ENCODE data around the gene OR10S1. TPM values are rescaled to one million over a fixed set of nuclear protein-coding genes. Genes with fewer than 3 reads are reported as not detected.

Gene OR10S1
- total and polyA plus RNA-seq, 12 donors: not detected

GRCh38 chr11:123956752-123957151, 20.8 kb downstream of the OR10S1 start:
- no peak for TF ChIP-seq POLR2A (IDR thresholded peaks at IDR 0.05)
- TF ChIP-seq CTCF (IDR thresholded peaks at IDR 0.05): no peak
- no peak for DNase-seq
- intact Hi-C loops (cut with DNase I): no loop called here

GRCh38 chr11:123945132-123945531, 32.4 kb downstream of the OR10S1 start:
- H3K4me3 ChIP-seq: no peak overlapping the region
- 47 to 68% (median 59%) methylated on average over 1 of the region's 1 CpG for WGBS, 4 donors
- no peak for DNase-seq
- no peak overlapping the region for H3K27ac ChIP-seq
- H3K4me1 ChIP-seq (replicated peaks in 1 of 2): no peaks in the 10 kb centered on the region
- TF ChIP-seq CTCF (IDR thresholded peaks at IDR 0.05) (no peak), POLR2A (IDR thresholded peaks at IDR 0.05) (no peak)
- H3K9me3 ChIP-seq (replicated peaks in 1 of 3): no peaks in the 10 kb centered on the region
- no peaks in the 10 kb centered on the region for H3K27me3 ChIP-seq
- no peaks in the 10 kb centered on the region for H3K36me3 ChIP-seq (replicated peaks in 1 of 2)
- intact Hi-C loops (cut with DNase I): no loop called here

More at GRCh38 chr11:123956752-123957151, 20.8 kb downstream of the OR10S1 start:
- H3K9me3 ChIP-seq (replicated peaks in 1 of 3): no peaks in the 10 kb centered on the region
- no peaks in the 10 kb centered on the region for H3K36me3 ChIP-seq (replicated peaks in 1 of 2)
- no peak overlapping the region for H3K27ac ChIP-seq
- H3K4me3 ChIP-seq: no peak overlapping the region
- H3K4me1 ChIP-seq (replicated peaks in 1 of 2): no peaks in the 10 kb centered on the region
- H3K27me3 ChIP-seq: no peaks in the 10 kb centered on the region

- intact Hi-C loops (cut with DNase I): no loop called here
- H3K27ac ChIP-seq: no peak within 1 kb of the TSS
- no peak for DNase-seq
- no peak for TF ChIP-seq POLR2A (IDR thresholded peaks at IDR 0.05)
- TF ChIP-seq CTCF (IDR thresholded peaks at IDR 0.05): no peak
- 79 to 83% (median 81%) methylated on average over 3 of the region's 3 CpGs for WGBS, 4 donors
- no peaks in the 10 kb centered on the region for H3K9me3 ChIP-seq (replicated peaks in 1 of 3)
- no peaks in the 10 kb centered on the region for H3K36me3 ChIP-seq (replicated peaks in 1 of 2)
- H3K4me3 ChIP-seq: no peak within 1 kb of the TSS
- H3K27me3 ChIP-seq: no peaks in the 10 kb centered on the region
- no peaks in the 10 kb centered on the region for H3K4me1 ChIP-seq (replicated peaks in 1 of 2)
Measured at GRCh38 chr11:123943738-123944137, 33.8 kb downstream of the OR10S1 start, which contains the start of gene OR6T1. Gene OR6T1 (minus strand): TSS chr11:123943838. CDS start chr11:123943838, 0 bp downstream.

- Histone ChIP-seq H3K27me3 (no peaks in the 10 kb centered on the region), H3K9me3 (replicated peaks in 1 of 3) (no peaks in the 10 kb centered on the region), H3K4me3 (no peak overlapping the region), H3K4me1 (replicated peaks in 1 of 2) (no peaks in the 10 kb centered on the region), H3K27ac (no peak overlapping the region), H3K36me3 (replicated peaks in 1 of 2) (no peaks in the 10 kb centered on the region)
- WGBS, 4 donors: 84 to 90% (median 90%) methylated on average over 4 of the region's 4 CpGs
- no peak for DNase-seq
- TF ChIP-seq CTCF (IDR thresholded peaks at IDR 0.05): no peak
- TF ChIP-seq POLR2A (IDR thresholded peaks at IDR 0.05): no peak
- intact Hi-C loops (cut with DNase I): no loop called here
Measured at GRCh38 chr11:123942413-123942812, 35.2 kb downstream of the OR10S1 start.

Data from adrenal gland (tissue), 12 donors.